GF-D8 (cell line): ENCODE data around the gene WDR20.
A peak's percentile ranks its signal among the peaks of the same experiment; 100 is the strongest.
"Not testable (repeated sequence)": the region's sequence is repeated elsewhere in the genome, so short reads cannot be mapped to it uniquely, and the experiment has no call there.

Source experiments
- DNase-seq: peaks from one replicate; lab custom pipeline; 2025; lab: John Stamatoyannopoulos, UW

WDR20 gene

DNA sequence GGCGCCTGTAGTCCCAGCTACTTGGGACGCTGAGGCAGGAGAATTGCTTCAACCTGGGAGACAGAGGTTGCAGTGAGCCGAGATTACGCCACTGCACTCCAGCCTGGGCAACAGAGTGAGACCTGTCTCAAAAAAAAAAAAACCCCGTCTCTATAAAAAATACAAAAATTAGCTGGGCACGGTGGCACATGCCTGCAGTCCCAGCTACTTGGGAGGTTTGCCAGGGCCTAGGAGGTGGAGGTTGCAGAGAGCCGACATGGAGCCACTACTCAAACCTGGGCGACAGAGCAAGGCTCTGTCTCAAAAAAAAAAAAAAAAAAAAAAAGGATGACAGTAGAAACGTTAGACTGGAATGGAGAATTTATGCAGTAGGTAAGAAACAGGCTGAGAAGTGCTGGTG is 5.7 kb upstream of the WDR20 start:
- DNase-seq: not testable (repeated sequence)

DNA sequence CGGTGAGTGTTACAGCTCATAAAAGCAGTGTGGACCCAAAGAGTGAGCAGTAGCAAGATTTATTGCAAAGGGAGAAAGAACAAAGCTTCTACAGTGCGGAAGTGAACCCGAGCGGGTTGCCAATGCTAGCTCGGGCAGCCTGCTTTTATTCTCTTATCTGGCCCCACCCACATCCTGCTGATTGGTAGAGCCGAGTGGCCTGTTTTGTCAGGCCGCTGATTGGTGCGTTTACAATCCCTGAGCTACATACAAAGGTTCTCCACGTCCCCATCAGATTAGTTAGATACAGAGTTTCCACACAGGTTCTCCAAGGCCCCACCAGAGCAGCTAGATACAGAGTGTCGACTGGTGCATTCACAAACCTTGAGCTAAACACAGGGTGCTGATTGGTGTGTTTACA is 5.0 kb upstream of the WDR20 start:
- not testable (repeated sequence) for DNase-seq

DNA sequence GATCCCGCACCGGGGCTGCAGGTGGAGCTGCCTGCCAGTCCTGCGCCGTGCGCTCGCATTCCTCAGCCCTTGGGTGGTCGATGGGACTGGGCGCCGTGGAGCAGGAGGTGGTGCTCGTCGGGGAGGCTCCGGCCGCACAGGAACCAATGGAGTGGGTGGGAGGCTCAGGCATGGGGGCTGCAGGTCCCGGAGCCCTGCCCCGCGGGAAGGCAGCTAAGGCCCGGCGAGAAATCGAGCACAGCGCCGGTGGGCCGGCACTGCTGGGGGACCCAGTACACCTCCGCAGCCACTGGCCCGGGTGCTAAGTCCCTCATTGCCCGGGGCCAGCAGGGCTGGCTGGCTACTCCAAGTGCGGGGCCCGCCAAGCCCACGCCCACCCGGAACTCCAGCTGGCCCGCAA is 4.2 kb upstream of the WDR20 start:
- not testable (repeated sequence) for DNase-seq

GRCh38 chr14:102138535-102138934 is 1.2 kb upstream of the WDR20 start:
- DNase-seq: no peak

GRCh38 chr14:102138961-102139285 is 774 bp upstream of the WDR20 start:
- DNase-seq: no peak

- DNase-seq: peak; percentile 6
These were observed 491 bp downstream of the WDR20 start for GRCh38 chr14:102140027-102140749.

- no peak for DNase-seq
These were observed 1.1 kb downstream of the WDR20 start for GRCh38 chr14:102140750-102141145.

DNA sequence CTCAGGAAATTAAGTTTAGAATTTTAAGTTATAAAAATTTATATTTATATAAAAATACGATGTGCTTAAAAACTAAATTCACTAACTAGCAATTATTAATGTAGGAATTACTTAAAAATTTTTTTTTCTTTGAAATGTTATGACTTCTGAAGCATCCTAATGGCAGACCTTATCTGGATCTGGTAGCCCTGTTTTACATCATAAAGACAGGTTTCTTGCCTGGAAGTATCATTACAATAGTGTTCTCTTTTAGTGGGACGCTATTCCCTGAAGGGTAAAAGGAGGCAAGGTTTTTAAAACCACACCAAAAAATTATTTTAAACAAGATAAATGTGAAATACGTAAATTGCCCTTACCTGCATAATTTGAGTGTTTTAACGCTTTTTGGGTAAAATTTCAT is 2.1 kb downstream of the WDR20 start:
- no peak for DNase-seq

DNA sequence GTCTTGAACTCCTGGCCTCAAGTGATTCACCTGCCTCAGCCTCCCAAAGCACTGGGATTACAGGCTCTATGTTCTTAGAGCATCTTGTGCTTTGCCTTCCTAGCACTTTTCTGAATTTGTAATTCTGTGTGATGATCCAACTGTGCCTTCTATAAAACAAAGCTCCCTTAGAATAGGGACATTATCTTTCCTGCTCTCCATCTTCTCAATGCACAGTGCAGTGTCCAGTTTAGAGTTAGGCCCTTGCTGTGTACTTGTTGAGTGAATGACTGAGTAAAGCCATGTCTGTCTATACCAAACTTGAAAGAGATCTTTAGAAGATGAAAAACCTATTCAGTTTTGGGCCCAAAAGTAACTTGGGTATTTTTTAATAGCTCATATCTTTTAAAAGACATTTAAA is 5.2 kb downstream of the WDR20 start:
- no peak for DNase-seq

GRCh38 chr14:102145395-102145794 is 5.7 kb downstream of the WDR20 start:
- no peak for DNase-seq

- DNase-seq: no peak
These were observed 6.7 kb downstream of the WDR20 start for GRCh38 chr14:102146423-102146822.

GRCh38 chr14:102150083-102150482 is 10.4 kb downstream of the WDR20 start:
- no peak for DNase-seq

DNA sequence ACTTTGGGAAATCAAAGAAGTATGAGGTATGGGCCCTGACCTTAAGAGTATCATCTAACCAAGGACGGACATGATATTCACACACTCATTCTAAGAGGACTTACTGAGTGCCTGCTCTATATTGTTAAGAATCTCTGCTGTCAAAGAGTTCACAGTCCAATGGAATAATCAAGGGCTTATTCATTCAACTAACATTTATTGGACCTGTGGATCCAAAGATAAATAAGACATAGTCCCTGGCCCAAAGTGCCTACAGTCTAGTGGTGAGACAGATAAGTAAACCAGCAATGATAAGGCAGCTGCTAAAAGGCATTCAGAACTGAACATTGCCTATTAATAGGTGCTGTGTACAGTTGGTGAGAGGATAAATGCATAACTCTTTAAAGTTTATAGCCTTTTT is 11.0 kb downstream of the WDR20 start:
- DNase-seq: no peak

DNA sequence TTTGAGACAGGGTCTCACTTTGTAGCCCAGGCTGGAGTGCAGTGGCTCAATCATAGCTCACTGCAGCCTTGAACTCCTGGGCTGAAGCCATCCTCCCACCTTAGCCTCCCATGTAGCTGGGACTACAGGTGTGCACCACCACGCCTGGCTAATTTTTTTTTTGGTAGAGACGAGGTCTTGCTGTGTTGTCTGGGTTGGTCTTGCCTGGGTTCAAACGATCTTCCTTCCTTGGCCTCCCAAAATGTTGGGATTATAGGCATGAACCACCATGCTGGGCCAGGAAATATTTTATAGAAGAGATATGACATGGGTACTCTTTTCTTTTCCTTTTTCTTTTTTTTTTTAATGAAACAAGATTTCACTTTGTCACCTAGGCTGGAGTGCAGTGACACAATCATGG is 11.7 kb downstream of the WDR20 start:
- DNase-seq: not testable (repeated sequence)

GRCh38 chr14:102154121-102154520 is 14.4 kb downstream of the WDR20 start:
- DNase-seq: no peak

- no peak for DNase-seq
These were observed 15.3 kb downstream of the WDR20 start for GRCh38 chr14:102154821-102155549.

DNA sequence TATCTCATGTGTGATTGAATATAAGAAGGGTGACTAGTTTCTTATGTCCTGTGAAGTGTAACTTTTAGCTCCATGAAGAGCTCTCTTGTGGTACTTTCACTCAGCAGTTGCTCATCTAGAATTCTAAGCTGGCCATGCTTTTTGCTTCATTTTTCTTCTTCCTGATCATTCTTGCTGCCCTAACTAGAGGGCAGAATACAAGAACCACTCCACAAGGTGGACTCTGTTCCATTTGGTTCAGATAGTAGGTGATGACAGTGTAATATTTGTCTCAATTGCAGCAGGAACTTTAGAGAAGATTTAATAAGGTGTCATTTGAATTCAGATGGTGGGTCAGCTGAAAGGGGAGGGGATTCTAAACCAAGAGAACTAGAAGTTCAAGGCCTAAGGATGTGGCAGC is 17.6 kb downstream of the WDR20 start:
- DNase-seq: no peak

DNA sequence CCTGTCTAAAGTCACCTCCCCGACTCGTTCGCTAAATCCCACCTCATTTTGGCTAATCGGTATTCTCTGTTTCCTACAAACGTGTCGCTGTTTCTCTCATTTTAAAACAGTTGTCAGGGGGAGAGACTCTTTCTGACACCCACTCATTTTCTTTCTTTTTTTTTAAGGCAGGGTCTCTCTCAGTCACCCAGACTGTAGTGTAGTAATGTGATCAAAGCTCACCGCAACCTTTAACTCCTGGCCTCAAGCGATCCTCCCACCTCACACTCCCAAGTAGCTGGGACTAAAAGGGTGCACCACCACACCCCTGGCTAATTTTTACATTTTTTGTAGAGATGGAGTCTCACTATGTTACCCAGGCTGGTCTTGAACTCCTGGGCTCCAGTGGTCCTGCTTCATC is 19.1 kb downstream of the WDR20 start:
- no peak for DNase-seq

- DNase-seq: no peak
These were observed 20.1 kb downstream of the WDR20 start for GRCh38 chr14:102159841-102160240.

DNA sequence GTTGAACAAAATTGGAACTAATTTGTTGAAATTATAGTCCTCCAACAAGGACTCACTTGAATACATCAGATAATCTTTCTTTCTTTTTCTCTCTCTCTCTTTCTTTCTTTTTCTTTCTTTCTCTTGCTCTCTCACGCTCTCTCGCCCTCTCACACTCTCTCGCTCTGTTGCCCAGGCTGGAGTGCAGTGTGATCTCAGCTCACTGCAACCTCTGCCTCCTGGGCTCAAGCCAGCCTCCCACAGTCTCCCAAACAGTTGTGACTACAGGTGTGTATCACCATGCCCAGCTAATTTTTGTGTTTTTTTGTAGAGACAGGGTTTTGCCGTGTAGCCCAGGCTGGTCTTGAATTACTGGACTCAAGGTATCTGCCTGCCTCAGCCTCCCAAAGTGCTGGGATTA is 22.8 kb downstream of the WDR20 start:
- DNase-seq: no peak

DNA sequence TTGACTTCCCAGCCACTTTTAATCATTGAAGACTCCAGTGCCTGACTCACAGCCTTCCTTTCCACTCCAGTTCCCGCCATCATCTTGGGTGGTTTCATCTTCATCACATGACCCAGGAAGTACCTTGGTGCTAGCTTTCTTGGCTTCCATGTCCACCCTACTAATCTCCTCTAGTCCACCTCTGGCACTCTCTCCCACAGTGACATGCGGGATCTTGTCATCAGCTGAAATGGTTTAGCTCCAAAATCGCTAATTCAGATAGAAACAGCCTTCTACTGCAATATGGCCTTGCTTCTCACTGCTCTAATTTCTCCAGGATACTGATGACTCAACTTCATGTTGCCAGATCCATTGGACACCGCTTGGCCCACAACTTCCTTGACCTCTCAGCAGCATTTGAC is 24.5 kb downstream of the WDR20 start:
- DNase-seq: no peak

GRCh38 chr14:102164965-102165364 is 25.3 kb downstream of the WDR20 start:
- DNase-seq: no peak

DNA sequence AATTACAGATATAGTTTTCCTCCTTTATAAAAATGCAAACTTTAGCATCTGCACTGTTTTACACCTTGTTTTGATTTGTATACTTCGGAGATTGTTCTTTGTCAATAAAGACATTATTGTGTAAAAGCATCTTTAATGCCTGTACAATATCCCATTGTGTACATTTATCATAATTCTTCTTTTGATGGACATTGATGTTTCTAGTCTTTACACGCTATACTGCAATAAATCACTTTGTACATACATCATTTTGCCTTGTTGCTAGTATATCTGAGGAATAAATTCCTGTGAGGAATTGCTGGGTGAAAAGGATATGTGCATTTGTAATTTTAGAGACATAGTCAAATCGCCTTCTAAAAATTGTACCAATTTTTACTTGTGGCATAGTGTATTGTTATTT is 30.4 kb downstream of the WDR20 start:
- DNase-seq: no peak
